ENCODE results near the gene MPI. TPM values are rescaled to one million over a fixed set of nuclear protein-coding genes. Genes with fewer than 3 reads are reported as not detected.

Gene MPI
- total and polyA plus RNA-seq, 2 donors (not counting 3 experiments of a cell fraction or from before 2014, with no cell fraction given) = 36.3 to 69.3 TPM

- no peaks in the 10 kb centered on the region for H3K9me1 ChIP-seq (replicated peaks; ENCODE audit: control insufficient read depth, extremely low read depth, insufficient read depth, low read length)
- FAIRE-seq (no peak), DNase-seq (ENCODE audit: low read depth, low spot score) (no peak)
- no TSS peak for BruUV-seq (replicated peaks)
- POLR2A ChIA-PET = no interaction called here
- no peaks in the 10 kb centered on the region for H3K9me3 ChIP-seq (replicated peaks; ENCODE audit: control insufficient read depth, insufficient read depth, low read length)
- peaks cover 4% of the 10 kb centered on the region for H3K4me1 ChIP-seq (ENCODE audit: control insufficient read depth, extremely low read depth, insufficient read depth, low read length)
- H3K9ac ChIP-seq (replicated peaks; ENCODE audit: extremely low read depth, insufficient read depth, low read length) = no peak overlapping the region
- H3K4me3 ChIP-seq (replicated peaks in 1 of 3; ENCODE audit: insufficient read depth in 1 of 3, low read depth in 1 of 3, low read length in 3 of 3) = no peak overlapping the region
- H3K27me3 ChIP-seq (ENCODE audit: control insufficient read depth in 2 of 2, insufficient read depth in 2 of 2, low read length in 2 of 2) = peaks cover 3% of the 10 kb centered on the region in 2 experiments
- H3K4me2 ChIP-seq (ENCODE audit: insufficient read depth, low read length) = no peak overlapping the region
- no peak overlapping the region for H2AFZ ChIP-seq (ENCODE audit: low read depth, low read length)
- no peak for TF ChIP-seq CTCF (IDR thresholded peaks at IDR 0.05; ENCODE audit: extremely low read depth in 1 of 2, insufficient read depth in 1 of 2, low read depth in 1 of 2, low read length in 2 of 2)
- TF ChIP-seq JUN (IDR thresholded peaks at IDR 0.05; ENCODE audit: borderline replicate concordance, insufficient read depth, insufficient read length, low read depth) = no peak
- no peak for TF ChIP-seq EZH2 (IDR thresholded peaks at IDR 0.05; ENCODE audit: borderline replicate concordance, low read depth, low read length, severe bottlenecking)
- TF ChIP-seq POLR2AphosphoS5 (IDR thresholded peaks at IDR 0.05; ENCODE audit: insufficient read depth, low read depth, low read length) = no peak
- no peak for TF ChIP-seq GATA2 (IDR thresholded peaks at IDR 0.05; ENCODE audit: insufficient read depth, insufficient read length, low read depth, low read length)
- no peak for TF ChIP-seq MYC (IDR thresholded peaks at IDR 0.05; ENCODE audit: low read depth, low read length)
- TF ChIP-seq MAX (IDR thresholded peaks at IDR 0.05; ENCODE audit: insufficient read depth, insufficient read length) = no peak
- no peak for TF ChIP-seq FOS (IDR thresholded peaks at IDR 0.05; ENCODE audit: borderline replicate concordance, insufficient read depth, low read length)
- no peak for TF ChIP-seq POLR2A (IDR thresholded peaks at IDR 0.05; ENCODE audit: low read depth, low read length)
- no peaks in the 10 kb centered on the region for H3K36me3 ChIP-seq (ENCODE audit: control insufficient read depth in 2 of 2, extremely low read depth in 1 of 2, insufficient read depth in 2 of 2, low read length in 2 of 2)
- H3K79me2 ChIP-seq (ENCODE audit: control insufficient read depth, insufficient read depth, low read length) = no peaks in the 10 kb centered on the region
- H4K20me1 ChIP-seq (replicated peaks; ENCODE audit: control insufficient read depth, extremely low read depth, insufficient read depth, low read length) = no peaks in the 10 kb centered on the region
- H3K27ac ChIP-seq (ENCODE audit: insufficient read depth, low read depth, low read length) = no peak overlapping the region
- intact Hi-C loops (cut with micrococcal nuclease) = no loop called here
- dilution Hi-C loops (cut with MboI; ENCODE audit: extremely low pct_ligation_motif_present, low sequenced_read_pairs) = no loop called here
- CTCF ChIA-PET = interaction anchor here (2.1 kb wide), 1 partner anchor 9 kb away, joined by 4 read pairs; no protein-coding TSS in a partner anchor
Measured at GRCh38 chr15:74878273-74878672, 11.6 kb upstream of the MPI start.
